Endothelial cell of umbilical vein (primary cell): ENCODE results near the gene RTN1. TPM values are rescaled to one million over a fixed set of nuclear protein-coding genes. Genes with fewer than 3 reads are reported as not detected.

Source experiments
- BruUV-seq: library from RNA; stranded (reverse); fragments of 400-500 nt; replicated peaks from 2 replicates; lab custom pipeline; 2021; lab: Mats Ljungman, UMichigan
- CTCF ChIA-PET: fragments of 300-600, 350-600 bp; sonication (Branson Sonifier 250); formaldehyde crosslinking; loops from one replicate; lab custom pipeline; 2021; ENCODE audit warnings: antibody characterized with exemption, inconsistent platforms; lab: Charles Lee
- POLR2A ChIA-PET: fragments of 300-600, 350-600 bp; sonication (Branson Sonifier 250); formaldehyde crosslinking; loops from one replicate; lab custom pipeline; 2021; ENCODE audit warnings: antibody characterized with exemption, inconsistent platforms; lab: Charles Lee
- DNase-seq: peaks from one replicate; pipeline ENCODE4 v3.0.0-alpha.2; 2011; ENCODE audit warnings: low read depth, low spot score
- FAIRE-seq: peaks from 2 replicates; lab custom pipeline; 2011; peaks lifted over from hg19 to GRCh38; lab: Jason Lieb, UNC
- H2AFZ ChIP-seq: 2 replicates; pipeline ENCODE4 v1.6.0; 2012; ENCODE audit warnings: low read depth, low read length, control low read depth, inconsistent platforms
- H3K27ac ChIP-seq: 2 replicates; pipeline ENCODE4 v1.5.1; 2011; ENCODE audit warnings: low read depth, mild to moderate bottlenecking, control low read depth, low read length, moderate library complexity; ENCODE audit not compliant: insufficient read depth
- H3K27me3 ChIP-seq, 2 experiments: 2 replicates each; pipeline versions ENCODE4 v1.6.0 to v1.6.1; 2011; ENCODE audit warnings: low read length in 2 of 2, mixed read lengths in 1 of 2; ENCODE audit not compliant: control insufficient read depth in 2 of 2, insufficient read depth in 2 of 2
- H3K36me3 ChIP-seq, 2 experiments: 2 replicates in 1 of 2; 3 replicates in 1 of 2; pipeline ENCODE4 v1.5.1; 2011; ENCODE audit warnings: low read length in 2 of 2, mild to moderate bottlenecking in 1 of 2, moderate library complexity in 1 of 2; ENCODE audit not compliant: control insufficient read depth in 2 of 2, insufficient read depth in 2 of 2; ENCODE audit errors: extremely low read depth in 1 of 2
- H3K4me1 ChIP-seq: 3 replicates; pipeline ENCODE4 v1.5.1; 2011; ENCODE audit warnings: mild to moderate bottlenecking, low read length; ENCODE audit not compliant: control insufficient read depth, insufficient read depth; ENCODE audit errors: extremely low read depth
- H3K4me2 ChIP-seq: 2 replicates; pipeline ENCODE4 v1.6.1; 2011; ENCODE audit warnings: low read length, control low read depth, mixed read lengths; ENCODE audit not compliant: insufficient read depth
- H3K4me3 ChIP-seq, 3 experiments: fragments of 200-600 bp in 1 of 3; sonication (generic), shearing (Covaris generic) in 1 of 3; replicated peaks in 1 of 3; 2 replicates each; pipeline ENCODE4 v1.5.1; 2011 to 2016; ENCODE audit warnings: control low read depth in 3 of 3, low read length in 3 of 3, mild to moderate bottlenecking in 2 of 3, inconsistent platforms in 1 of 3, low read depth in 1 of 3, moderate library complexity in 1 of 3; ENCODE audit not compliant: insufficient read depth in 1 of 3
- H3K79me2 ChIP-seq: 2 replicates; pipeline ENCODE4 v1.6.0; 2012; ENCODE audit warnings: low read length, inconsistent platforms; ENCODE audit not compliant: control insufficient read depth, insufficient read depth
- H3K9ac ChIP-seq: replicated peaks from 2 replicates; pipeline ENCODE3; 2011; ENCODE audit warnings: low read length, control low read depth; ENCODE audit not compliant: insufficient read depth; ENCODE audit errors: extremely low read depth
- H3K9me1 ChIP-seq: replicated peaks from 3 replicates; pipeline ENCODE4 v1.6.0; 2011; ENCODE audit warnings: mild to moderate bottlenecking, low read length; ENCODE audit not compliant: control insufficient read depth, insufficient read depth; ENCODE audit errors: extremely low read depth
- H3K9me3 ChIP-seq: replicated peaks from 2 replicates; pipeline ENCODE4 v1.5.1; 2012; ENCODE audit warnings: low read length, inconsistent platforms; ENCODE audit not compliant: control insufficient read depth, insufficient read depth
- H4K20me1 ChIP-seq: replicated peaks from 2 replicates; pipeline ENCODE3; 2011; ENCODE audit warnings: mild to moderate bottlenecking, low read length; ENCODE audit not compliant: control insufficient read depth, insufficient read depth; ENCODE audit errors: extremely low read depth
- EZH2 ChIP-seq: IDR thresholded peaks from 2 replicates; pipeline ENCODE4 v1.6.1; 2012; ENCODE audit warnings: borderline replicate concordance, low read depth, mild to moderate bottlenecking, moderate library complexity, low read length, inconsistent platforms; ENCODE audit not compliant: severe bottlenecking
- FOS ChIP-seq: IDR thresholded peaks from 2 replicates; pipeline ENCODE4 v1.6.1; 2011; ENCODE audit warnings: mild to moderate bottlenecking, low read length, moderate library complexity, borderline replicate concordance; ENCODE audit not compliant: insufficient read depth
- GATA2 ChIP-seq: IDR thresholded peaks from 2 replicates; pipeline ENCODE4 v1.7.0; 2011; ENCODE audit warnings: low read depth, mild to moderate bottlenecking, moderate library complexity, mixed read lengths, low read length; ENCODE audit not compliant: insufficient read length, insufficient read depth
- JUN ChIP-seq: IDR thresholded peaks from 2 replicates; pipeline ENCODE4 v1.6.1; 2011; ENCODE audit warnings: borderline replicate concordance, low read depth; ENCODE audit not compliant: insufficient read length, insufficient read depth
- MYC ChIP-seq: IDR thresholded peaks from one replicate; pipeline ENCODE4 v1.6.1; 2011; ENCODE audit warnings: mild to moderate bottlenecking, low read depth, low read length
- POLR2A ChIP-seq: IDR thresholded peaks from 2 replicates; pipeline ENCODE4 v1.6.1; 2012; ENCODE audit warnings: low read depth, mild to moderate bottlenecking, control low read depth, low read length
- POLR2AphosphoS5 ChIP-seq: IDR thresholded peaks from 2 replicates; pipeline ENCODE4 v1.6.1; 2012; ENCODE audit warnings: low read depth, mild to moderate bottlenecking, control low read depth, low read length, moderate library complexity; ENCODE audit not compliant: insufficient read depth
- dilution Hi-C: fragments of 300-500 bp; cut with MboI; formaldehyde crosslinking; loops from one replicate; pipeline ENCODE4 v1.15.0; 2019; ENCODE audit warnings: low sequenced_read_pairs; ENCODE audit not compliant: extremely low pct_ligation_motif_present
- intact Hi-C: fragments of 100-400 bp; cut with micrococcal nuclease; formaldehyde crosslinking; loops from one replicate; pipeline ENCODE4 v1.10.0; 2022
- polyA plus RNA-seq, 4 experiments: library from polyadenylated mRNA; depleted of rRNA in 3 of 4; stranded (reverse) in 3 of 4; unstranded in 1 of 4; fragments of >200 nt; gene quantifications; 2 replicates each; pipeline versions ENCODE4 v1.2.1 to v1.2.3, GENCODE V29; 2011 to 2012; ENCODE audit warnings: missing spikeins in 1 of 4
- total RNA-seq: library from RNA; stranded (reverse); gene quantifications from 2 replicates; pipeline ENCODE4 v1.2.3, GENCODE V29; 2021
- TF ChIP-seq, protein P1 (sequence below), 2 donors: IDR thresholded peaks; 1 replicate in 1 of 2; 2 replicates in 1 of 2; pipeline ENCODE4 v1.5.1; 2011; ENCODE audit warnings: low read length in 2 of 2, mild to moderate bottlenecking in 2 of 2, moderate library complexity in 2 of 2, control low read depth in 1 of 2, inconsistent platforms in 1 of 2, low read depth in 1 of 2; ENCODE audit not compliant: insufficient read depth in 1 of 2; ENCODE audit errors: extremely low read depth in 1 of 2
- TF ChIP-seq, protein P2 (sequence below): IDR thresholded peaks from 2 replicates; pipeline ENCODE4 v1.6.1; 2011; ENCODE audit not compliant: insufficient read depth, insufficient read length

The RTN1 gene
- total and polyA plus RNA-seq, 2 donors (not counting 3 experiments of a cell fraction or from before 2014, with no cell fraction given), result 0.10 to 0.29 TPM

DNA sequence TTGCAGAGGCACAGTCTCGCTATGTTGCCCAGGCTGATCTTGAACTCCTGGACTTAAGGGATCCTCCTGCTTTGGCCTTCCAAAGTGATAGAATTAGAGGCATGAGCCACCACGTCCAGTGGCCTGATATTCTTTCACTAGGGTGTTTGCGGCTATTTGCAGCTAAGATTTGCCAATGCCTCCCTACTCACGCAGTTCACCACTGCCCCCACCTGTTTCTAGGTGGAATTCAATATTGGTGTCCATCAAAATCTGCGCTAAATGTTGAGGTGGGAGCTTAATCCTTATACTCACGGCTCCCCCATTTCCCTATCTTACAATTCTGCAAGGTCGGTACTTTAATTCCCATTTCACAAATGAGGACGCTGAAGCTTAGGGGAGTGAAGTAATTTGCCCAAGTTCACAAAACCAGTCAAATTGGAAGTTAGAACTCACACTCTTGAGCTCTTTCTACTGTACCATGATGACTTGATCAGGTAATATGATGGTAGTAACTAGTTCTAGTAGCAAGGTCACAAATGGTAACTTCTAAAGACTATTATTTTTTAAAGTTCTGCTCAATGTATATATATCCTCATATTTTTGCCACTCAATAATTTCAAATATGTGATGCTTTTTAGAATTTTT is 27.3 kb upstream of the RTN1 start:
- dilution Hi-C loops, result no loop called here
- Histone ChIP-seq H3K9me3 (no peaks in the 10 kb centered on the region), H3K9ac (no peak overlapping the region), H3K9me1 (no peaks in the 10 kb centered on the region), H3K4me3 (no peak overlapping the region), H3K27me3 (peaks cover 0 to 3% of the 10 kb centered on the region in 2 experiments), H2AFZ (no peak overlapping the region), H3K4me1 (no peaks in the 10 kb centered on the region), H3K4me2 (no peak overlapping the region), H3K79me2 (no peaks in the 10 kb centered on the region), H3K36me3 (no peaks in the 10 kb centered on the region), H3K27ac (no peak overlapping the region), H4K20me1 (no peaks in the 10 kb centered on the region)
- FAIRE-seq (peak; percentile 71), DNase-seq (peak; percentile 29)
- no TSS peak for BruUV-seq
- TF ChIP-seq, protein P1, sequence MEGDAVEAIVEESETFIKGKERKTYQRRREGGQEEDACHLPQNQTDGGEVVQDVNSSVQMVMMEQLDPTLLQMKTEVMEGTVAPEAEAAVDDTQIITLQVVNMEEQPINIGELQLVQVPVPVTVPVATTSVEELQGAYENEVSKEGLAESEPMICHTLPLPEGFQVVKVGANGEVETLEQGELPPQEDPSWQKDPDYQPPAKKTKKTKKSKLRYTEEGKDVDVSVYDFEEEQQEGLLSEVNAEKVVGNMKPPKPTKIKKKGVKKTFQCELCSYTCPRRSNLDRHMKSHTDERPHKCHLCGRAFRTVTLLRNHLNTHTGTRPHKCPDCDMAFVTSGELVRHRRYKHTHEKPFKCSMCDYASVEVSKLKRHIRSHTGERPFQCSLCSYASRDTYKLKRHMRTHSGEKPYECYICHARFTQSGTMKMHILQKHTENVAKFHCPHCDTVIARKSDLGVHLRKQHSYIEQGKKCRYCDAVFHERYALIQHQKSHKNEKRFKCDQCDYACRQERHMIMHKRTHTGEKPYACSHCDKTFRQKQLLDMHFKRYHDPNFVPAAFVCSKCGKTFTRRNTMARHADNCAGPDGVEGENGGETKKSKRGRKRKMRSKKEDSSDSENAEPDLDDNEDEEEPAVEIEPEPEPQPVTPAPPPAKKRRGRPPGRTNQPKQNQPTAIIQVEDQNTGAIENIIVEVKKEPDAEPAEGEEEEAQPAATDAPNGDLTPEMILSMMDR (IDR thresholded peaks at IDR 0.05; ENCODE audit: extremely low read depth in 1 of 2, insufficient read depth in 1 of 2, low read depth in 1 of 2, low read length in 2 of 2), result peak; percentile 37 to 39
- no peak for TF ChIP-seq FOS
- intact Hi-C loops, result loop anchor here (1.0 to 5.0 kb wide), 3 partner anchors 181 to 391 kb away; no protein-coding TSS in a partner anchor
- CTCF ChIA-PET, result interaction anchor here (0.7 to 4.4 kb wide), 58 partner anchors 8 to 447 kb away, joined by 3 to 154 read pairs (median 6); partner anchors contain the start of genes CCDC175, JKAMP, L3HYPDH and LRRC9
- POLR2A ChIA-PET, result no interaction called here

DNA sequence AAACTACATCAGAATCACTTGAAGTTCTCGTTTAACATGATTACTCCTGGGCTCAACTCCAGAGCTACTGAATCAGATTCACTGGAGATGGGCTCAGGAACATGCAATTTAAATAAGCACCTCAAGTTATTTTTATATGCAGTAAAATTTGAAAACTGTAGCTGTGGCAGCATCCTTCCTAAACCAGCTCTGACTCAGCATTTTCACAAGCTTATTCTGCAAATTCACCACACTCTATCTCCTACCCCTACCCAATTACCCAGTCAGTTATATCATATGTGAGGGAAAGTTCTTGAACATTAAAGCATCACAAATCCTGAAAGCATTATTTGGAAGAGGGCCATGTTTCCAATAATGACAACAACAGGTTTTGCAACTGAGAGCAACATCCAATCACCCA is 25.1 kb upstream of the RTN1 start:
- no peaks in the 10 kb centered on the region for H3K9me1 ChIP-seq
- no peaks in the 10 kb centered on the region for H4K20me1 ChIP-seq
- peaks cover 0 to 3% of the 10 kb centered on the region in 2 experiments for H3K27me3 ChIP-seq
- no peaks in the 10 kb centered on the region for H3K9me3 ChIP-seq
- H2AFZ ChIP-seq, result no peak overlapping the region
- H3K9ac ChIP-seq, result no peak overlapping the region
- H3K36me3 ChIP-seq, result no peaks in the 10 kb centered on the region
- TF ChIP-seq FOS, result no peak
- no peak for TF ChIP-seq GATA2
- no peak for TF ChIP-seq POLR2AphosphoS5
- TF ChIP-seq, protein P1 (IDR thresholded peaks at IDR 0.05; ENCODE audit: extremely low read depth in 1 of 2, insufficient read depth in 1 of 2, low read depth in 1 of 2, low read length in 2 of 2), result no peak
- TF ChIP-seq, protein P2, sequence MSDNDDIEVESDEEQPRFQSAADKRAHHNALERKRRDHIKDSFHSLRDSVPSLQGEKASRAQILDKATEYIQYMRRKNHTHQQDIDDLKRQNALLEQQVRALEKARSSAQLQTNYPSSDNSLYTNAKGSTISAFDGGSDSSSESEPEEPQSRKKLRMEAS, result no peak
- no peak for TF ChIP-seq EZH2
- no peak for TF ChIP-seq JUN
- TF ChIP-seq MYC, result no peak
- no peak for TF ChIP-seq POLR2A
- ChIA-PET CTCF (interaction anchor here (1.6 to 4.4 kb wide), 4 partner anchors 10 to 388 kb away, joined by 4 to 154 read pairs (median 74); no protein-coding TSS in a partner anchor), POLR2A (no interaction called here)
- H3K79me2 ChIP-seq, result no peaks in the 10 kb centered on the region
- dilution Hi-C loops (no loop called here), intact Hi-C loops (loop anchor here (5.0 kb wide), 2 partner anchors 178 to 388 kb away; no protein-coding TSS in a partner anchor)
- no peak overlapping the region for H3K27ac ChIP-seq
- DNase-seq (no peak), FAIRE-seq (no peak)
- H3K4me2 ChIP-seq, result no peak overlapping the region
- no TSS peak for BruUV-seq
- H3K4me3 ChIP-seq, result no peak overlapping the region
- H3K4me1 ChIP-seq, result no peaks in the 10 kb centered on the region
